Keratinocyte (primary cell): ENCODE measurements around the gene POMT1. TPM values are rescaled to one million over a fixed set of nuclear protein-coding genes. Genes with fewer than 3 reads are reported as not detected.

Experiments used
- DNase-seq: peaks from one replicate; pipeline ENCODE4 v3.0.0-alpha.2; 2011; ENCODE audit warnings: low read depth, missing footprints, low spot score
- FAIRE-seq: peaks from 2 replicates; lab custom pipeline; 2011; peaks lifted over from hg19 to GRCh38; lab: Jason Lieb, UNC
- H2AFZ ChIP-seq: 2 replicates; pipeline ENCODE4 v1.6.0; 2012; ENCODE audit warnings: low read length, control low read depth, inconsistent platforms; ENCODE audit not compliant: control insufficient read depth
- H3K27ac ChIP-seq: 2 replicates; pipeline ENCODE4 v1.5.1; 2011; ENCODE audit warnings: low read length; ENCODE audit not compliant: control insufficient read depth, insufficient read depth
- H3K27me3 ChIP-seq: 3 replicates; pipeline ENCODE4 v1.6.0; 2011; ENCODE audit warnings: low read length; ENCODE audit not compliant: control insufficient read depth, insufficient read depth; ENCODE audit errors: extremely low read depth
- H3K36me3 ChIP-seq, 2 experiments: 2 replicates in 1 of 2; 3 replicates in 1 of 2; pipeline ENCODE4 v1.5.1; 2011; ENCODE audit warnings: low read length in 2 of 2, mild to moderate bottlenecking in 1 of 2; ENCODE audit not compliant: control insufficient read depth in 2 of 2, insufficient read depth in 2 of 2; ENCODE audit errors: extremely low read depth in 1 of 2
- H3K4me1 ChIP-seq: 3 replicates; pipeline ENCODE4 v1.5.1; 2011; ENCODE audit warnings: low read length; ENCODE audit not compliant: control insufficient read depth, insufficient read depth; ENCODE audit errors: extremely low read depth
- H3K4me2 ChIP-seq: 3 replicates; pipeline ENCODE4 v1.6.0; 2011; ENCODE audit warnings: low read depth, low read length; ENCODE audit not compliant: control insufficient read depth, insufficient read depth; ENCODE audit errors: extremely low read depth
- H3K4me3 ChIP-seq, 3 experiments: fragments of 200-600 bp in 1 of 3; sonication (generic) in 1 of 3; 2 replicates in 2 of 3; 3 replicates in 1 of 3; pipeline ENCODE4 v1.5.1; 2011 to 2016; ENCODE audit warnings: low read length in 3 of 3, mild to moderate bottlenecking in 3 of 3, control low read depth in 2 of 3, inconsistent platforms in 1 of 3, low read depth in 1 of 3, mixed read lengths in 1 of 3, mixed run types in 1 of 3, moderate library complexity in 1 of 3; ENCODE audit not compliant: control insufficient read depth in 2 of 3, insufficient read depth in 2 of 3; ENCODE audit errors: extremely low read depth in 1 of 3
- H3K79me2 ChIP-seq: 2 replicates; pipeline ENCODE4 v1.6.0; 2012; ENCODE audit warnings: low read length; ENCODE audit not compliant: control insufficient read depth, insufficient read depth
- H3K9ac ChIP-seq: 3 replicates; pipeline ENCODE4 v1.6.0; 2011; ENCODE audit warnings: low read length; ENCODE audit not compliant: control insufficient read depth, insufficient read depth; ENCODE audit errors: extremely low read depth
- H3K9me1 ChIP-seq: 3 replicates; pipeline ENCODE4 v1.6.0; 2011; ENCODE audit warnings: low read length; ENCODE audit not compliant: control insufficient read depth, insufficient read depth; ENCODE audit errors: extremely low read depth
- H3K9me3 ChIP-seq: 2 replicates; pipeline ENCODE4 v1.5.1; 2012; ENCODE audit warnings: low read depth, low read length; ENCODE audit not compliant: control insufficient read depth
- H4K20me1 ChIP-seq: 3 replicates; pipeline ENCODE4 v1.6.0; 2011; ENCODE audit warnings: low read length; ENCODE audit not compliant: control insufficient read depth, insufficient read depth; ENCODE audit errors: extremely low read depth
- EZH2 ChIP-seq: IDR thresholded peaks from one replicate; pipeline ENCODE4 v1.6.1; 2012; ENCODE audit warnings: inconsistent platforms, mild to moderate bottlenecking, low read length, moderate library complexity
- dilution Hi-C: fragments of 300-500 bp; cut with MboI; formaldehyde crosslinking; loops from one replicate; pipeline ENCODE4 v1.7.0; 2020; ENCODE audit warnings: low sequenced_read_pairs; ENCODE audit not compliant: extremely low pct_ligation_motif_present
- polyA plus RNA-seq, 5 experiments: library from polyadenylated mRNA; depleted of rRNA in 3 of 5; stranded (reverse) in 3 of 5; stranded (forward) in 1 of 5; unstranded in 1 of 5; fragments of >200 nt; gene quantifications; 1 replicate in 1 of 5; 2 replicates in 3 of 5; 3 replicates in 1 of 5; pipeline versions ENCODE4 v1.2.1 to v1.2.3, GENCODE V29; 2011 to 2012; ENCODE audit warnings: missing spikeins in 2 of 5, low read depth in 1 of 5, low replicate concordance in 1 of 5
- TF ChIP-seq, protein P1 (sequence below), 3 experiments: IDR thresholded peaks in 1 of 3; conservative IDR thresholded peaks in 1 of 3; optimal IDR thresholded peaks in 1 of 3; 2 replicates in 2 of 3; 3 replicates in 1 of 3; pipeline versions ENCODE3 to v1.5.1; 2011; ENCODE audit warnings: low read length in 3 of 3, mild to moderate bottlenecking in 3 of 3, moderate library complexity in 2 of 3, control low read depth in 1 of 3, inconsistent platforms in 1 of 3; ENCODE audit not compliant: insufficient read depth in 2 of 3; ENCODE audit errors: extremely low read depth in 1 of 3

POMT1 gene
- polyA plus RNA-seq, 1 donor (not counting 4 experiments of a cell fraction or from before 2014, with no cell fraction given), result 10.3 TPM

DNA sequence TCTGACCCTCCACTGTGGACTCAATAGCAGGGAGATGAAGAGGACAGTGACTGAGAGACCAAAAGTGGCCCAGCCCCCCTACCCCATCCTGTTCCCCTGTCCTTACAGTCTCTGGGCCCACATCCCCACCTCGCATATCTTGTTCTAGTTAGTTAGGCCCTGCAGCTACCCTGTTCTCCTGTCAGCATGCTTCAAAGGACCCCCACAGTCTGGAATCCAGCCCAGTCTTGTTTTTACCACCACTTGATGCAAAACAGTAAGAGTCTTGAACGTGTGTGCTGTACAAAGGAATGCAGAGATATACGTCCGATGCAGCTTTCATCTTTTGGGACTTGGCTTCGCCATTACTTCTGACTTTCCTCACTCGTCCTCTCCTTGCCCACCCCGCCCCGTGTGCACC is 12.2 kb upstream of the POMT1 start:
- FAIRE-seq (no peak), DNase-seq (no peak)
- no peaks in the 10 kb centered on the region for H3K4me1 ChIP-seq
- no peak overlapping the region for H3K4me2 ChIP-seq
- H3K9me1 ChIP-seq, result no peaks in the 10 kb centered on the region
- dilution Hi-C loops, result no loop called here
- H3K4me3 ChIP-seq, result no peak overlapping the region
- no peak overlapping the region for H3K9ac ChIP-seq
- no peak overlapping the region for H2AFZ ChIP-seq
- peaks cover 3% of the 10 kb centered on the region for H4K20me1 ChIP-seq
- no peaks in the 10 kb centered on the region for H3K9me3 ChIP-seq
- no peak overlapping the region for H3K27ac ChIP-seq
- peaks cover 2% of the 10 kb centered on the region for H3K79me2 ChIP-seq
- TF ChIP-seq EZH2, result no peak
- TF ChIP-seq, protein P1, sequence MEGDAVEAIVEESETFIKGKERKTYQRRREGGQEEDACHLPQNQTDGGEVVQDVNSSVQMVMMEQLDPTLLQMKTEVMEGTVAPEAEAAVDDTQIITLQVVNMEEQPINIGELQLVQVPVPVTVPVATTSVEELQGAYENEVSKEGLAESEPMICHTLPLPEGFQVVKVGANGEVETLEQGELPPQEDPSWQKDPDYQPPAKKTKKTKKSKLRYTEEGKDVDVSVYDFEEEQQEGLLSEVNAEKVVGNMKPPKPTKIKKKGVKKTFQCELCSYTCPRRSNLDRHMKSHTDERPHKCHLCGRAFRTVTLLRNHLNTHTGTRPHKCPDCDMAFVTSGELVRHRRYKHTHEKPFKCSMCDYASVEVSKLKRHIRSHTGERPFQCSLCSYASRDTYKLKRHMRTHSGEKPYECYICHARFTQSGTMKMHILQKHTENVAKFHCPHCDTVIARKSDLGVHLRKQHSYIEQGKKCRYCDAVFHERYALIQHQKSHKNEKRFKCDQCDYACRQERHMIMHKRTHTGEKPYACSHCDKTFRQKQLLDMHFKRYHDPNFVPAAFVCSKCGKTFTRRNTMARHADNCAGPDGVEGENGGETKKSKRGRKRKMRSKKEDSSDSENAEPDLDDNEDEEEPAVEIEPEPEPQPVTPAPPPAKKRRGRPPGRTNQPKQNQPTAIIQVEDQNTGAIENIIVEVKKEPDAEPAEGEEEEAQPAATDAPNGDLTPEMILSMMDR (optimal IDR thresholded peaks at IDR 0.05 in 1 of 3, IDR thresholded peaks at IDR 0.05 in 1 of 3, conservative IDR thresholded peaks at IDR 0.05 in 1 of 3; ENCODE audit: extremely low read depth in 1 of 3, insufficient read depth in 2 of 3, low read length in 3 of 3), result no peak
- peaks cover 69 to 78% of the 10 kb centered on the region in 2 experiments for H3K36me3 ChIP-seq
- H3K27me3 ChIP-seq, result no peaks in the 10 kb centered on the region

DNA sequence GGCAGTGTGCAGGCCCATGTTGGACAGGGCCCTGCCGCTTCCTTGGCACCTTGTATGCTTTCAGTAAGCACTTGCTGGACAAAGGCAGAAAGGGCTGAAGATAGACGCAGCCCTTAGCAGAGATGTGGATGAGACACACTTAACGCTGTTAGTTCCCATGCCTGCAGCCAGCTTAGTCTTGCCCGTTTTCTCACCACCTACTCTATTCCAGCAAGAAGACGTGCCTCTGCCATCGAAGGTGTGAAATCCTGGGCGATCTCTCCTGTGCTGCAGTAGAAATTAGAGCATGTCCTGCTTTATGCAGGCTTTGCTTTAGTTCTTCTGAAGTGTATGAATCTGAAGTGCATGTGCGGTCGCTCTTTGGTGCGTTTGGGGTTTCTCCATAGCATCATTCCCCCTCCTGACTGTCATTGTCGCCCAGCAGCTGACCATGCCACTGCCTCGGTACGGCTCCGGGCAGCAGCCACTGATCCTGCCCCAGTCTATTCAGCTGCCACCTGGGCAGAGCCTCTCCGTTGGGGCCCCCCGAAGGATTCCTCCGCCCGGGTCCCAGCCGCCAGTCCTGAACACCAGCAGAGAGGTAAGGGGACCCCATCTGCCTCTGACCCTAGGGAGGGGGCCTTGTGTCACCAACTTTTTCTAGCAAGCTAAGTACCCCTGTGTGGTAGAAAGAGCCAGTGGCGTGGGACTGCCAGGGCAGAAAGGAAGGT is 11.6 kb upstream of the POMT1 start:
- dilution Hi-C loops, result no loop called here
- no peak overlapping the region for H2AFZ ChIP-seq

More for the DNA sequence above, 11.6 kb upstream of the POMT1 start:
- TF ChIP-seq, protein P1 (optimal IDR thresholded peaks at IDR 0.05 in 1 of 3, IDR thresholded peaks at IDR 0.05 in 1 of 3, conservative IDR thresholded peaks at IDR 0.05 in 1 of 3; ENCODE audit: extremely low read depth in 1 of 3, insufficient read depth in 2 of 3, low read length in 3 of 3), result no peak
- TF ChIP-seq EZH2, result no peak
- Histone ChIP-seq H3K27ac (no peak overlapping the region), H3K36me3 (peaks cover 68 to 78% of the 10 kb centered on the region in 2 experiments), H3K27me3 (no peaks in the 10 kb centered on the region), H3K4me2 (no peak overlapping the region), H3K79me2 (peaks cover 2% of the 10 kb centered on the region), H3K4me3 (no peak overlapping the region), H3K4me1 (no peaks in the 10 kb centered on the region), H3K9ac (no peak overlapping the region), H4K20me1 (peaks cover 3% of the 10 kb centered on the region), H3K9me3 (no peaks in the 10 kb centered on the region), H3K9me1 (no peaks in the 10 kb centered on the region)
- DNase-seq, result no peak
- no peak for FAIRE-seq
